Hepatocyte (in vitro differentiated cells): ENCODE data around the gene GUK1. TPM values are rescaled to one million over a fixed set of nuclear protein-coding genes. Genes with fewer than 3 reads are reported as not detected.

Experiments used
- DNase-seq: peaks from one replicate; pipeline ENCODE4 v3.0.0-alpha.2; 2016; ENCODE audit warnings: low spot score
- H2AFZ ChIP-seq: fragments of 200-600 bp; sonication (generic); 2 replicates; pipeline ENCODE4 v1.6.0; 2016; ENCODE audit warnings: antibody characterized with exemption, mild to moderate bottlenecking
- H3K27ac ChIP-seq: fragments of 200-600 bp; sonication (generic); 2 replicates; pipeline ENCODE4 v1.5.1; 2016; ENCODE audit warnings: mild to moderate bottlenecking
- H3K27me3 ChIP-seq: fragments of 200-600 bp; sonication (generic); 2 replicates; pipeline ENCODE4 v1.6.1; 2016
- H3K36me3 ChIP-seq: fragments of 200-600 bp; sonication (generic); replicated peaks from 2 replicates; pipeline ENCODE4 v1.5.1; 2016; ENCODE audit warnings: low read depth; ENCODE audit not compliant: insufficient read depth
- H3K4me1 ChIP-seq: fragments of 200-600 bp; sonication (generic); 2 replicates; pipeline ENCODE4 v1.5.1; 2016; ENCODE audit warnings: mild to moderate bottlenecking, moderate library complexity; ENCODE audit not compliant: insufficient read depth
- H3K4me2 ChIP-seq: fragments of 200-600 bp; sonication (generic); 2 replicates; pipeline ENCODE4 v1.6.0; 2016
- H3K4me3 ChIP-seq: fragments of 200-600 bp; sonication (generic); 2 replicates; pipeline ENCODE4 v1.5.1; 2016; ENCODE audit warnings: mild to moderate bottlenecking
- H3K79me2 ChIP-seq: fragments of 200-600 bp; sonication (generic); 2 replicates; pipeline ENCODE4 v1.6.0; 2017; ENCODE audit warnings: mild to moderate bottlenecking
- H3K9me2 ChIP-seq: fragments of 200-600 bp; sonication (generic); replicated peaks from 2 replicates; pipeline ENCODE4 v1.6.0; 2017; ENCODE audit warnings: mild to moderate bottlenecking; ENCODE audit not compliant: insufficient read depth
- H3K9me3 ChIP-seq: fragments of 200-600 bp; sonication (generic); 2 replicates; pipeline ENCODE4 v1.5.1; 2016; ENCODE audit warnings: low read depth, mild to moderate bottlenecking
- H4K20me1 ChIP-seq: fragments of 200-600 bp; sonication (generic); 2 replicates; pipeline ENCODE4 v1.6.0; 2016; ENCODE audit warnings: mild to moderate bottlenecking; ENCODE audit not compliant: insufficient read depth, poor library complexity, severe bottlenecking
- CTCF ChIP-seq: fragments of 200-600 bp; sonication (generic); IDR thresholded peaks from 2 replicates; pipeline ENCODE4 v1.5.1; 2016; ENCODE audit warnings: antibody characterized with exemption, mild to moderate bottlenecking; ENCODE audit not compliant: poor library complexity
- EZH2 ChIP-seq: fragments of 200-600 bp; sonication (generic); IDR thresholded peaks from 2 replicates; pipeline ENCODE4 v1.6.1; 2016; ENCODE audit warnings: antibody characterized with exemption, mild to moderate bottlenecking, borderline replicate concordance
- EZH2phosphoT487 ChIP-seq: fragments of 200-600 bp; sonication (generic); IDR thresholded peaks from one replicate; pipeline ENCODE4 v1.6.1; 2018; ENCODE audit warnings: antibody characterized with exemption, mild to moderate bottlenecking, low read depth, moderate library complexity; ENCODE audit not compliant: unreplicated experiment, severe bottlenecking
- WGBS: methylation state at CpG from one replicate; pipeline ENCODE4 v1.1.6; 2016; ENCODE audit warnings: low lambda C conversion rate; ENCODE audit errors: missing lambda C conversion rate; 5-methylcytosine and 5-hydroxymethylcytosine counted together
- polyA plus RNA-seq: library from polyadenylated mRNA; unstranded; fragments of >200 nt; fragmentation: Nextera tagmentation; extraction: Ambion mirVana; gene quantifications from 2 replicates; pipeline ENCODE4 v1.2.1, GENCODE V29; 2016
- total RNA-seq: library from RNA; depleted of rRNA; stranded (reverse); fragments of >200 nt; gene quantifications from 2 replicates; pipeline ENCODE4 v1.2.3, GENCODE V29; 2014

Gene GUK1, protein sequence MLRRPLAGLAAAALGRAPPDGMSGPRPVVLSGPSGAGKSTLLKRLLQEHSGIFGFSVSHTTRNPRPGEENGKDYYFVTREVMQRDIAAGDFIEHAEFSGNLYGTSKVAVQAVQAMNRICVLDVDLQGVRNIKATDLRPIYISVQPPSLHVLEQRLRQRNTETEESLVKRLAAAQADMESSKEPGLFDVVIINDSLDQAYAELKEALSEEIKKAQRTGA
- total RNA-seq (157 and 158 TPM in 2 replicates), polyA plus RNA-seq (306 and 368 TPM in 2 replicates)

DNA sequence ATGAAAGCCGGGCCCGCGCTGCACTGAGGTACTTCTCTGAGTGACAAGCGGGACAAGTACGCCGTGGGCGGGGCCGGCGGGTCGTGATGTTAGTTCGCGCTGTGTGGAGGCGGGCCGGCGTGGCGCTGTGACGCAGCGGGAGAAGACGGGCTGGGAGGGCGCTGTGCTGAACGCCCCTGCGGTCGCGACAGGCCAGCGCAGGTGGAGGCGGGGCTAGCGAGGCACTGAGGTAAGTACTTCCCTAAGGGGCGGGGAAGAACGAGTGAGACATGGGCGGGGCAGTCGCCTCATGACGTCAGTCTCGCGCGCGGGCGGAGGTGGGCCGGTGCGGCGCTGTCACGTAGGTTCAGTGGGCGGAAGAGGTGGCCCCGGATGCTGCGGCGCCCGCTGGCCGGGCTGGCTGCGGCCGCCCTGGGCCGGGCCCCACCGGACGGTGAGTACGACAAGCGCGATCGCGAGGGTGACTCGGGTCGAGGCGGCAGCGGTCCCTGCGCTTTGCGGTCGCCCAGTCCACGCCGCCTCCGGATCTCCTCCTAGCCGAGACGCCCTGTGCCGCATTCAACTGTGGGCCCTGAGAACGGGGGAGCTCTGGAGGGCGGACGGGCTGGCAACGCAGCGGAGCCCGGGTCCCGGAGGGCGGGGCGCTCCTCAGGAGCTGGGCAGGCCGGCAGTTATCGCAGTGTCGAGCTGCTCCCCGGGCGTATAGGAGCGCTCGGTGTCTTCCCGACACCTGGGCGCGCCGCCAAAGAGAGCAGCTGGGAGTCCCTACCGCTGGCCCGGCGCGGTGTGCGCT lies at the start of gene GUK1:
Gene GUK1 (plus strand): TSS at position 349 of the 793 bp plus-strand sequence. CDS start 24 bp downstream, at position 373.
- H3K79me2 ChIP-seq, result peaks cover 47% of the 10 kb centered on the region
- H3K4me3 ChIP-seq, result peak within 1 kb of the TSS; percentile 40
- under 1% methylated on average over 82 of the region's 95 CpGs for WGBS

DNA sequence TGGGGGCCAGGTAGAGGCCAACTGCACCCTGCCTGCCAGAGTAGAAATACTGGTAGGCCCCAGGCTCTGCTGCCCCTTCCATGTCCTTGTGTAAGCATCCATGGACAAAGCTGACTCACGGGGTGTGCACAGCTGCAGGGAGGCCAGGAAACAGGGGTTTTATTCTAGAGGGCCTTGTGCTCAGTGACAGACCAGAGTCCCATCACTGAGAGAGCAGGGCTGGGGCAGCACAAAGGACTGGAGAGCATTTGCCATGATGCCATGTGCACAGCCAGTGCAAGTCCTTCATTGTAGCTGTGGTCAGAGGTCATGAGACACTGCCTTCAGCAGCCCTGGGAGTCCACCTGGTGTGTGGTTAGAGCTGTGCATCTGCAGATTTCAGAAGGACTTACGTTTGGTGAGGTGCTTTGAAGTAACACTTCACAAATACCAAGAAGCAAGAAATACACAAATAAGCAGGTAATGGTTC lies 49.4 kb upstream of the GUK1 start:
- no peak for DNase-seq
- H3K9me2 ChIP-seq, result no peaks in the 10 kb centered on the region
- H3K4me1 ChIP-seq, result peaks cover 53% of the 10 kb centered on the region
- WGBS, result 63% methylated on average over 2 of the region's 2 CpGs
- no peak for TF ChIP-seq EZH2
- no peak for TF ChIP-seq CTCF
- TF ChIP-seq EZH2phosphoT487, result no peak
- H3K79me2 ChIP-seq, result peaks cover 100% of the 10 kb centered on the region
- peaks cover 100% of the 10 kb centered on the region for H4K20me1 ChIP-seq
- peak overlapping the region; percentile 54 for H3K4me2 ChIP-seq
- H3K27me3 ChIP-seq, result no peaks in the 10 kb centered on the region
- no peak overlapping the region for H3K27ac ChIP-seq
- H3K4me3 ChIP-seq, result no peak overlapping the region
- H3K36me3 ChIP-seq, result no peaks in the 10 kb centered on the region
- peaks cover 8% of the 10 kb centered on the region for H3K9me3 ChIP-seq
- no peak overlapping the region for H2AFZ ChIP-seq

More for the DNA sequence above, at the start of gene GUK1:
- H3K27ac ChIP-seq, result peak within 1 kb of the TSS; percentile 98
- H2AFZ ChIP-seq, result peak within 1 kb of the TSS; percentile 86
- no peaks in the 10 kb centered on the region for H3K27me3 ChIP-seq
- H3K36me3 ChIP-seq, result no peaks in the 10 kb centered on the region
- no peaks in the 10 kb centered on the region for H3K9me3 ChIP-seq
- DNase-seq, result peak; percentile 100
- TF ChIP-seq EZH2, result no peak
- no peak for TF ChIP-seq EZH2phosphoT487
- no peak for TF ChIP-seq CTCF
- peak within 1 kb of the TSS; percentile 99 for H3K4me2 ChIP-seq
- no peaks in the 10 kb centered on the region for H3K9me2 ChIP-seq
- H3K4me1 ChIP-seq, result peaks cover 17% of the 10 kb centered on the region
- H4K20me1 ChIP-seq, result peaks cover 46% of the 10 kb centered on the region

- Histone ChIP-seq H3K4me1 (peaks cover 48% of the 10 kb centered on the region), H3K9me2 (no peaks in the 10 kb centered on the region), H3K36me3 (no peaks in the 10 kb centered on the region), H3K79me2 (peaks cover 100% of the 10 kb centered on the region), H3K4me3 (no peak overlapping the region), H3K27me3 (no peaks in the 10 kb centered on the region), H4K20me1 (peaks cover 100% of the 10 kb centered on the region), H3K9me3 (peaks cover 8% of the 10 kb centered on the region), H3K4me2 (peak overlapping the region; percentile 54), H3K27ac (no peak overlapping the region), H2AFZ (no peak overlapping the region)
- WGBS, result 76% methylated on average over 4 of the region's 4 CpGs
- DNase-seq, result no peak
- no peak for TF ChIP-seq EZH2phosphoT487
- no peak for TF ChIP-seq EZH2
- no peak for TF ChIP-seq CTCF
Measured at GRCh38 chr1:228091084-228091483, 49.0 kb upstream of the GUK1 start.
